Measurements from ENCODE around the gene MANBA. TPM values are rescaled to one million over a fixed set of nuclear protein-coding genes. Genes with fewer than 3 reads are reported as not detected.

The MANBA gene
- total RNA-seq, 1 donor from 2014 or later: 15.7 TPM

- intact Hi-C loops (cut with micrococcal nuclease): no loop called here
Observed at GRCh38 chr4:102683881-102684609, 76.7 kb downstream of the MANBA start.

- intact Hi-C loops (cut with micrococcal nuclease): no loop called here
Observed at GRCh38 chr4:102678695-102679335, 82.0 kb downstream of the MANBA start.

GRCh38 chr4:102678107-102678506 is 82.7 kb downstream of the MANBA start:
- intact Hi-C loops (cut with micrococcal nuclease): no loop called here

- intact Hi-C loops (cut with micrococcal nuclease): no loop called here
Observed at GRCh38 chr4:102675141-102675540, 85.6 kb downstream of the MANBA start.

- intact Hi-C loops (cut with micrococcal nuclease): no loop called here
Observed at GRCh38 chr4:102667001-102667400, 93.8 kb downstream of the MANBA start.

GRCh38 chr4:102665527-102665926 is 95.2 kb downstream of the MANBA start:
- intact Hi-C loops (cut with micrococcal nuclease): no loop called here

- intact Hi-C loops (cut with micrococcal nuclease): no loop called here
Observed at GRCh38 chr4:102663073-102663472, 97.7 kb downstream of the MANBA start.

- intact Hi-C loops (cut with micrococcal nuclease): no loop called here
Observed at GRCh38 chr4:102657206-102657605, 103.6 kb downstream of the MANBA start.

GRCh38 chr4:102647117-102647516 is 113.7 kb downstream of the MANBA start:
- intact Hi-C loops (cut with micrococcal nuclease): no loop called here

GRCh38 chr4:102642631-102643298 is 118.0 kb downstream of the MANBA start:
- intact Hi-C loops (cut with micrococcal nuclease): no loop called here

GRCh38 chr4:102641793-102642192 is 119.0 kb downstream of the MANBA start:
- intact Hi-C loops (cut with micrococcal nuclease): no loop called here

- intact Hi-C loops (cut with micrococcal nuclease): no loop called here
Observed at GRCh38 chr4:102640669-102641068, 120.1 kb downstream of the MANBA start.

GRCh38 chr4:102639598-102639997 is 121.2 kb downstream of the MANBA start:
- intact Hi-C loops (cut with micrococcal nuclease): no loop called here

GRCh38 chr4:102638621-102639020 is 122.1 kb downstream of the MANBA start:
- intact Hi-C loops (cut with micrococcal nuclease): no loop called here

- intact Hi-C loops (cut with micrococcal nuclease): no loop called here
Observed at GRCh38 chr4:102637391-102637790, 123.4 kb downstream of the MANBA start.

GRCh38 chr4:102633100-102633499 is 127.7 kb downstream of the MANBA start:
- intact Hi-C loops (cut with micrococcal nuclease): no loop called here

GRCh38 chr4:102632241-102633065 is 128.3 kb downstream of the MANBA start:
- intact Hi-C loops (cut with micrococcal nuclease): no loop called here

GRCh38 chr4:102631616-102632015 is 129.2 kb downstream of the MANBA start:
- intact Hi-C loops (cut with micrococcal nuclease): no loop called here

GRCh38 chr4:102629673-102630072 is 131.1 kb downstream of the MANBA start:
- intact Hi-C loops (cut with micrococcal nuclease): no loop called here

GRCh38 chr4:102627831-102628523 is 132.8 kb downstream of the MANBA start:
- intact Hi-C loops (cut with micrococcal nuclease): no loop called here

All from T-helper 2 cell treated with Interferon-gamma antibody and Interleukin-4, amounts not matched to agents 100 ng/mL and 5 ng/mL, for 36 hours (primary cell).